ENCODE results near the gene PWP2.

PWP2 gene

DNA sequence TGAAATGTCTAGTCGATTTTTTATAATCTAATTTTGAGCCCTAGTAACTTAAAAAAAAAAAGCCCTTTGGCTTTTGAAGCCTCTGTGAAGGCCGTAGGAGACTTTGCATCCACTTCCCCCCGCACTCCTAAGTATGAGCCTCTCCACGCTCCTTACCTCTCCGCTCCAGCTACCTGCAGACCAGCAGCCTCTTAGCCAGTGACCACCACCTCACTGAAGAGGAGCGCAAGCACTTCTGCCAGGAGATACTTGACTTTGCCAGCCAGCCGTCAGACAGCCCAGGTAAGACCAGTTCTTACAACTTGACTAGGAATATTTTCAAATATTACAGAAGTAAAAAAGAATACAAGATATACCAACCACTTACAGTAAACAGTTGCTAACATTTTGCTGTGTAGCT is 27.4 kb upstream of the PWP2 start:
- TF ChIP-seq, protein P1, sequence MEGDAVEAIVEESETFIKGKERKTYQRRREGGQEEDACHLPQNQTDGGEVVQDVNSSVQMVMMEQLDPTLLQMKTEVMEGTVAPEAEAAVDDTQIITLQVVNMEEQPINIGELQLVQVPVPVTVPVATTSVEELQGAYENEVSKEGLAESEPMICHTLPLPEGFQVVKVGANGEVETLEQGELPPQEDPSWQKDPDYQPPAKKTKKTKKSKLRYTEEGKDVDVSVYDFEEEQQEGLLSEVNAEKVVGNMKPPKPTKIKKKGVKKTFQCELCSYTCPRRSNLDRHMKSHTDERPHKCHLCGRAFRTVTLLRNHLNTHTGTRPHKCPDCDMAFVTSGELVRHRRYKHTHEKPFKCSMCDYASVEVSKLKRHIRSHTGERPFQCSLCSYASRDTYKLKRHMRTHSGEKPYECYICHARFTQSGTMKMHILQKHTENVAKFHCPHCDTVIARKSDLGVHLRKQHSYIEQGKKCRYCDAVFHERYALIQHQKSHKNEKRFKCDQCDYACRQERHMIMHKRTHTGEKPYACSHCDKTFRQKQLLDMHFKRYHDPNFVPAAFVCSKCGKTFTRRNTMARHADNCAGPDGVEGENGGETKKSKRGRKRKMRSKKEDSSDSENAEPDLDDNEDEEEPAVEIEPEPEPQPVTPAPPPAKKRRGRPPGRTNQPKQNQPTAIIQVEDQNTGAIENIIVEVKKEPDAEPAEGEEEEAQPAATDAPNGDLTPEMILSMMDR (IDR thresholded peaks at IDR 0.05; ENCODE audit: insufficient read depth, low read length, missing control alignments): no peak
- ChIA-PET CTCF (no interaction called here), POLR2A (no interaction called here)
- H3K4me3 ChIP-seq (ENCODE audit: low read depth, low read length): no peak overlapping the region
- DNase-seq (ENCODE audit: low read depth, low spot score): no peak

DNA sequence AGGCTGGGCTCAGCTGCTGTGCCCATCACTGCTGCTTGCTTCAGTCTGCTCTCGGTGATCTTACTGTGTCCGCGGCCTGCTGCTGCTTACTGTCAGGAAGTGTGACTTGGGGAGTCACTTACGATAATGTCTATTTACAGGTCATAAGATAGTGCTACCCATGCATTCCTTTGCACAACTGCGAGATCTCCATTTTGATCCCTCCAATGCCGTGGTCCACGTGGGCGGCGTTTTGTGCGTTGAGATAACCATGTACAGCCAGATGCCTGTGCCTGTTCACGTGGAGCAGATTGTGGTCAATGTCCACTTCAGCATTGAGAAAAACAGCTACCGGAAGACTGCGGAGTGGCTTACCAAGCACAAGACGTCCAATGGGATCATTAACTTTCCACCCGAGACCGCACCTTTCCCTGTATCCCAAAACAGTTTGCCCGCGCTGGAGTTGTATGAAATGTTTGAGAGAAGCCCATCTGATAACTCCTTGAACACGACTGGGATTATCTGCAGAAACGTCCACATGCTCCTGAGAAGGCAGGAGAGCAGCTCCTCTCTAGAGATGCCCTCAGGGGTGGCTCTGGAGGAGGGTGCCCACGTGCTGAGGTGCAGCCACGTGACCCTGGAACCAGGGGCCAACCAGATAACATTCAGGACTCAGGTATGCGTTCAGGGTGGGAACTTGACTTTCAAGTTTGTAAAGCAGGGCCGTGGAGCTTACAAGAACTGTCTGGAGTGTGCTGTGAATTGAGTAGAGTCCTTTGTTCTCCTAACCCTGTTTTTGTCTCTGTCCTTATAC is 24.4 kb upstream of the PWP2 start:
- ChIA-PET CTCF (interaction anchor here (0.8 to 1.3 kb wide), 3 partner anchors 8 to 107 kb away, joined by 3 read pairs; no protein-coding TSS in a partner anchor), POLR2A (no interaction called here)
- TF ChIP-seq, protein P1 (IDR thresholded peaks at IDR 0.05; ENCODE audit: insufficient read depth, low read length, missing control alignments): no peak
- no peak overlapping the region for H3K4me3 ChIP-seq (ENCODE audit: low read depth, low read length)
- no peak for DNase-seq (ENCODE audit: low read depth, low spot score)

DNA sequence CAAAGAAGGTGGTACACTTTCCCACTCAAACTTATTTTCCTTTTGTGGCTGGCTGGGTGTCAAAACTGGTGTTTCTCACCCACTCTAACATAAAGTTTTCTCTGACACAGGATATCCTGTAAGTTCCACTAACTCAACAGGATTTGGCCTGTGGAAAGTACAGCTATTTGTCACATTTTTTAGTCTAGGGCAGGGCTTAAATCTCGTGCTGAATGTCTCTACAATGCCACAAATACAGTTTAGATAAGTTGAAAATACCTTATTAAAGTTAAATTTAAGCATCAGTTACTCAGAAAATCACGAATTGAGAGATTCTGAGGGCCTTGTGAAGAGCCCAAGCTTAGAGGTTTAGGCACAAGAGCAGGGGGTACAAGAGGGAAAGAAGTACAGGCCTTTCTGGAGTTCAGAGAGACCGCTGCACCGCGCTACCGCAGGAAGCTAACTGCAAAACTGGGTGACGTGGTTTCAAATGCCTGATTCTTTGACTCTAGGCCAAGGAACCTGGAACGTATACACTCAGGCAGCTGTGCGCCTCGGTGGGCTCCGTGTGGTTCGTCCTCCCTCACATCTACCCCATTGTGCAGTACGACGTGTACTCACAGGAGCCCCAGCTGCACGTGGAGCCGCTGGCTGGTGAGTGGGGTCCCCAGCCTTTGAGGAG is 23.4 kb upstream of the PWP2 start:
- TF ChIP-seq, protein P1 (IDR thresholded peaks at IDR 0.05; ENCODE audit: insufficient read depth, low read length, missing control alignments): no peak
- no peak for DNase-seq (ENCODE audit: low read depth, low spot score)
- H3K4me3 ChIP-seq (ENCODE audit: low read depth, low read length): no peak overlapping the region
- ChIA-PET POLR2A (no interaction called here), CTCF (interaction anchor here (0.8 to 1.3 kb wide), 3 partner anchors 8 to 108 kb away, joined by 3 read pairs; no protein-coding TSS in a partner anchor)

- POLR2A ChIA-PET: no interaction called here
- CTCF ChIA-PET: interaction anchor here (1.5 kb wide), 1 partner anchor 8 kb away, joined by 3 read pairs; no protein-coding TSS in a partner anchor
- no peak overlapping the region for H3K4me3 ChIP-seq (ENCODE audit: low read depth, low read length)
- no peak for DNase-seq (ENCODE audit: low read depth, low spot score)
- TF ChIP-seq, protein P1 (IDR thresholded peaks at IDR 0.05; ENCODE audit: insufficient read depth, low read length, missing control alignments): no peak
These were observed 22.5 kb upstream of the PWP2 start for GRCh38 chr21:44084496-44085241.

GRCh38 chr21:44085491-44086321 is 21.5 kb upstream of the PWP2 start:
- POLR2A ChIA-PET: no interaction called here
- no peak for DNase-seq (ENCODE audit: low read depth, low spot score)
- CTCF ChIA-PET: interaction anchor here (1.5 kb wide), 1 partner anchor 9 kb away, joined by 3 read pairs; no protein-coding TSS in a partner anchor
- H3K4me3 ChIP-seq (ENCODE audit: low read depth, low read length): no peak overlapping the region
- TF ChIP-seq, protein P1 (IDR thresholded peaks at IDR 0.05; ENCODE audit: insufficient read depth, low read length, missing control alignments): no peak

Data from AG04449 (cell line).